SK-N-MC (cell line): ENCODE measurements around the gene AGXT2.

Experiments
- EZH2 ChIP-seq: fragments of 200-600 bp; sonication (generic); IDR thresholded peaks from one replicate; pipeline ENCODE4 v1.6.1; 2017; ENCODE audit warnings: antibody characterized with exemption
- POLR2AphosphoS5 ChIP-seq: IDR thresholded peaks from 2 replicates; pipeline ENCODE4 v1.6.1; 2012; ENCODE audit warnings: mild to moderate bottlenecking, low read depth, low read length, borderline replicate concordance

DNA sequence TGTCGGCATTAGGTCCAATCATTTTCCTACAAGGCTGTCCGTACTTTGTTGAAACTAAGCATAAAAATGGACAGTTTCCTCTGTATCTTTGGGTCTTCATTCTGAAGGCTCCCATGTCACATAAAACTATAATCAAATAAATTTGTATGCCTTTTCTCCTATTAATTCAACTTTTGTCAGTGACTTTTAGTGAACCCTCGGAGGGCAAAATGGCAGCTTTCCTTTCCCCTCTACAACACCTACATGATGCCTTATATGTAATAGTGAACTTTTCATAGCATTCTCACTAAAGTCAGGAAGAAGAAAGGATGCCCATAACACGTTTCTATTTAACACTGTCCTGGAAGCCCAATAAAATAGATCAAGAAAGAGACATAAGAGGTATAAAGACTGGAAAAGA lies 5.1 kb upstream of the AGXT2 start:
- TF ChIP-seq POLR2AphosphoS5, result no peak
- no peak for TF ChIP-seq EZH2
